Large intestine (tissue), 3 donors: ENCODE results near the gene HSPG2. TPM values are rescaled to one million over a fixed set of nuclear protein-coding genes. Genes with fewer than 3 reads are reported as not detected.

Experiments
- DNase-seq, 2 donors: peaks; one replicate each; pipeline versions ENCODE4 v3.0.0 to v3.0.0-alpha.2; 2013
- H3K27ac ChIP-seq: one replicate; pipeline ENCODE4 v1.5.1; 2013; ENCODE audit warnings: low read length
- H3K27me3 ChIP-seq: 2 replicates; pipeline ENCODE4 v1.6.1; 2013; ENCODE audit warnings: low read length; ENCODE audit not compliant: control insufficient read depth, insufficient read depth
- H3K36me3 ChIP-seq: 2 replicates; pipeline ENCODE4 v1.6.1; 2013; ENCODE audit warnings: low read length; ENCODE audit not compliant: control insufficient read depth, insufficient read depth
- H3K4me1 ChIP-seq: one replicate; pipeline ENCODE4 v1.6.1; 2013; ENCODE audit warnings: low read length; ENCODE audit not compliant: control insufficient read depth, insufficient read depth
- H3K4me3 ChIP-seq: one replicate; pipeline ENCODE4 v1.5.1; 2013; ENCODE audit warnings: low read length
- H3K9me3 ChIP-seq: one replicate; pipeline ENCODE4 v1.6.1; 2013; ENCODE audit warnings: mild to moderate bottlenecking, low read depth, low read length, moderate library complexity; ENCODE audit not compliant: control insufficient read depth
- WGBS: methylation state at CpG from one replicate; pipeline ENCODE4 v1.1.5; 2013; ENCODE audit warnings: low lambda C conversion rate; ENCODE audit not compliant: insufficient coverage; 5-methylcytosine and 5-hydroxymethylcytosine counted together
- polyA plus RNA-seq: library from polyadenylated mRNA; unstranded; fragments of 120-200 nt; gene quantifications from one replicate; pipeline ENCODE4 v1.2.1, GENCODE V29; 2013

HSPG2 gene
- polyA plus RNA-seq, 1 donor: 70.4 TPM

DNA sequence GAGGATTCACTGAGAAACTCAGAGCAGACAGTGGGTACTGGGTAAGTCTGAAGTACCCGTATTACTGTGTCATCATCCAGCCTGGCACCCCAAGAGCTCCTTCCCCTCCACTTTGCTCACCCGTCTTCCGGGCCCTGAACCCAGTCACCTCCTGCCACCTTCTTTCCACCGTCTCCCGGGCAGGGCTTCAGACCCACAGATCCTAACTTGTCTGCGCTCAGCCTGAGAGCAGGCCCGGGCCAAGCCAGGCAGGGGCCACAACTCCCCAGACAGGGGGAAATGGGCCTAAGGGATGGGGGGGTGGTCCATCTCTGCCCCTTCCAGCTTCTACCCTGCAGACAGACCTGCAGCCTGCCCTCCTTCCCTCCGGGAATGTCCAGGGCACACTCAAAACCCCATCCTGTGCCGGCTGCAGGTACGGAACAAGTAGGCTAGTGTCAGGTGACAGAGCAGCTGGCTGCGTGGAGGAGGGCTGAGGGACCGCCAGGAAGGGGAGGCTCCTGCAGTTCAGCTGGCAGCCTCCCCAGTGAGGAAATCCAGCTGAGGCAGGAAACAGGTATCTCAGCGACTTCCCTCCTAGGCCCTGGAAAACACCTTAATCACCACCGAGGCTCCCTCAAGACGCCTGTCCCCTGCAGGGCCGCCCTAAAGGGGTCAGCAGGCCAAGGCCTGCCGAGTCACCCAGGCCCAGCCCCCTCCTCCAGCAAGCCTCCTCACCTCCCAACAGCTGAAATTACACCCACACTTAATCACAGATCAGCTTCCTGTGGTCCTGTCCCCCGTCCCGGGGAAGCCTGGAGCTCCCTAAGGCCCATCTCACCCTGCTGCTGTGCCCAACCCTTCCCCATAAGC is 3.5 kb downstream of the HSPG2 start:
- DNase-seq: peak in 1 of 2 donors; percentile 61
- H3K36me3 ChIP-seq: no peaks in the 10 kb centered on the region
- no peaks in the 10 kb centered on the region for H3K9me3 ChIP-seq
- WGBS: no CpG with 5 or more reads among the region's 19 CpGs
- H3K4me3 ChIP-seq: peak overlapping the region; percentile 15
- H3K27ac ChIP-seq: peak overlapping the region; percentile 37
- no peaks in the 10 kb centered on the region for H3K27me3 ChIP-seq
- peaks cover 79% of the 10 kb centered on the region for H3K4me1 ChIP-seq

DNA sequence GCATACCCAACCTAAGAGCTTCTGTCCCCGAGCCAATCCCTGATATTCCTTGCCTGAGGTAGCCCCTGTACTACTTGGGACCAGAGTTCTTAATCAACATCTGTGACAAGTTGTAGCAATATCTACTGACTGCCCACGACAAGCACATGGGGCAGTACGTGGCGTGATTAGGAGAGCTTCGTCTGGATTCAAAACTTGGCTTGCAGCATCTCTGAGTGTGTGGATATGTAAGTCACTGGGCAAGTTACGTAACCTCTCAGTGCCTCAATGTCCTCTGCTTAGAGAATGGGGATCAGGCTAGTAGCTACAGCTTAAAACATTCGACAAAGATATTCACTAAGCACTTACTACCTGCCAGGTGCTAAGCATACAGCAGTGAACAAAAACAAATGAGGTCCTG is 5.0 kb downstream of the HSPG2 start:
- H3K36me3 ChIP-seq: no peaks in the 10 kb centered on the region
- no peaks in the 10 kb centered on the region for H3K27me3 ChIP-seq
- peak in 1 of 2 donors; percentile 35 for DNase-seq
- H3K4me3 ChIP-seq: no peak overlapping the region
- peak overlapping the region; percentile 74 for H3K27ac ChIP-seq
- WGBS: no CpG with 5 or more reads among the region's 7 CpGs
- no peaks in the 10 kb centered on the region for H3K9me3 ChIP-seq
- peaks cover 79% of the 10 kb centered on the region for H3K4me1 ChIP-seq

DNA sequence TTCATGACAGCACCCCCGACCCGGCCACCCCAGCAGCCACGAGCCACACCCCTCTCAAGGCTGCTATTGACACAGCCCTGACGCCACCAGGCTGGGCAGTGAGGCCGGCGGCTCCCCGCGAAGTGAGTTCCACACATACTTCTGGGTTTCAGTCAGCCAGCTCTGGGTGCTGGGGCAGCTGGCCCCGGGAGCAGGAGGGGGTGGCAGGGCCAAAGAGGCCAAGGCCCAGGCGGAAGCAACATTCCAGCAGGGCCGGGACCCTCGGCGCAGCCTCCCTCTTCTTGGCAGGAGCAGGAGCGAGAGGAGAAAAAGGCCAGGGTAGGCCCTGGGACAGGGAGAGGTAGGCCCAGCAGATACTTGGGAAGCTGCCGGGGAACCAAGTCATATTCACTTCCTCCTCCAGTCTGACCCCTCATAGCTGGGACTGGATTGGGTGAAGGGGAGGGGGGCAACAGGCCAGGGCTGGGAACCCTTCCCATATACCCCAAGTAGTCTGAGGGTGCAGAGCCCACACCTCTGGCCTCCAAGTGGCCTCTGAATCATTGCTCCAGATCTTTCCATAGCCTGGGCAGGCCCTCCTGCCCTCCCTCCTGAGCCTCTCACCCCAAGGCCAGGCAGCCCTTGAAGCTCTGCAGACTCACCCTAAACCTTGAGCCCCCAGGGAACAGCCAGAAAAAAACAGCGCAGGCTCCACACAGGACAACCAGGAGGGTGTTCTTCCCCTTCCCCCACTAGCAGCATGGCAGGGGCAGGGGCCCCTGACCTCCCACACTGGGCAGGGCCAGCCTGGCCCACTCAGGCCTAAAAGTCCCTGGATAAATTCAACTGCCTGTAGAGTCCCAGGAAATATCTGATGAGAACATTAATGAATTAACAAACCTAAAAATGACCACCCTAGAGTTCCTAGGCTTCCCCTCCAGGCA is 5.7 kb downstream of the HSPG2 start:
- WGBS: no CpG with 5 or more reads among the region's 16 CpGs
- no peaks in the 10 kb centered on the region for H3K36me3 ChIP-seq
- H3K27me3 ChIP-seq: no peaks in the 10 kb centered on the region
- DNase-seq: peak; percentile 76 to 82
- H3K27ac ChIP-seq: peak overlapping the region; percentile 74
- no peak overlapping the region for H3K4me3 ChIP-seq
- H3K9me3 ChIP-seq: no peaks in the 10 kb centered on the region
- H3K4me1 ChIP-seq: peaks cover 86% of the 10 kb centered on the region

DNA sequence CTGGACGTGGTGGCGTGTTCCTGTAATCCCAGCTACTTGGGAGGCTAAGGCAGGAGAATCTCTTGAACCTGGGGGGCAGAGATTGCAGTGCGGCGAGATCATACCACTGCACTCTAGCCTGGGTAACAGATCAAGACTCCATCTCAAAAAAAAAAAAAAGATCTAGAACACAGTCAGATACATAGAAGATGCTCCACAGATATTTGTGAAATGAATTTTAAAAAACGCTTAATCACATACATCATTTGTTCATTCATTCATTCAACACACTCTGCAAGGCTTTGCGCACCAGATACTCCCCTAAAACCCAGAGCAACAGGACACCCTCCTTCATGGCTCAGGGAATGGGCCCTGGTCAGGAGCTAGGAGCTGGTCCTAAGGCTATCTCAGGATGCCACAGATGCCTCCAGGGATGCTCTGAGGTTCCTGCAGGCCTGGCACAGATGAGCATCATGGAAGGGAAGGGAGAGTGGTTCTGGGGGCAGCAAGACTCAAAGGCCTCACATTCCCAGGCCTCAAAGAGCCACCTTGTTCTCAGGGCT is 6.4 kb downstream of the HSPG2 start:
- WGBS: no CpG with 5 or more reads among the region's 6 CpGs
- H3K27ac ChIP-seq: peak overlapping the region; percentile 74
- no peaks in the 10 kb centered on the region for H3K9me3 ChIP-seq
- peaks cover 87% of the 10 kb centered on the region for H3K4me1 ChIP-seq
- no peaks in the 10 kb centered on the region for H3K27me3 ChIP-seq
- DNase-seq: no peak
- H3K4me3 ChIP-seq: no peak overlapping the region
- H3K36me3 ChIP-seq: no peaks in the 10 kb centered on the region

DNA sequence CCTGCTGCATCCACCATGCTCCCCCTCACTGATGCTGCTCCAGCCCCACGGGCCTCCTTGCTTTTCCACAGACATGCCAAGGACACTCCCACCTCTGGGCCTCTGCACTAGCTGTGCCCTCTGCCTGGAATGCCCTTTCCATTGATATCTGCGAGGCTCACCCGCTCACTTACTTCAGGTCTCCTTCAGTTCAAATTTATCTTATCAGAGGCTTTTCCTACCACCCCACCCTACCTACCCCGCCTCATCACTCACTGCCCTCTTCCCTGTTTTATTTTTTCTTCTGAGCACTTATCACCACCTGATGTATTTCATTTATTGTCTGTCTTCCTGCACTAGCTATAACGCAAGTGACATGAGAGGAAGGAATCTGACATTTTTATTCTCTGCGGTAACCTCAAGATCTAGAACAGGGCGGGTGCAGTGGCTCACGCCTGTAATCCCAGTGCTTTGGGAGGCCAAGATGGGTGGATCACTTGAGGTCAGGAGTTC is 7.0 kb downstream of the HSPG2 start:
- peak; percentile 61 to 87 for DNase-seq
- peaks cover 87% of the 10 kb centered on the region for H3K4me1 ChIP-seq
- WGBS: 13% methylated on average over 3 of the region's 8 CpGs

DNA sequence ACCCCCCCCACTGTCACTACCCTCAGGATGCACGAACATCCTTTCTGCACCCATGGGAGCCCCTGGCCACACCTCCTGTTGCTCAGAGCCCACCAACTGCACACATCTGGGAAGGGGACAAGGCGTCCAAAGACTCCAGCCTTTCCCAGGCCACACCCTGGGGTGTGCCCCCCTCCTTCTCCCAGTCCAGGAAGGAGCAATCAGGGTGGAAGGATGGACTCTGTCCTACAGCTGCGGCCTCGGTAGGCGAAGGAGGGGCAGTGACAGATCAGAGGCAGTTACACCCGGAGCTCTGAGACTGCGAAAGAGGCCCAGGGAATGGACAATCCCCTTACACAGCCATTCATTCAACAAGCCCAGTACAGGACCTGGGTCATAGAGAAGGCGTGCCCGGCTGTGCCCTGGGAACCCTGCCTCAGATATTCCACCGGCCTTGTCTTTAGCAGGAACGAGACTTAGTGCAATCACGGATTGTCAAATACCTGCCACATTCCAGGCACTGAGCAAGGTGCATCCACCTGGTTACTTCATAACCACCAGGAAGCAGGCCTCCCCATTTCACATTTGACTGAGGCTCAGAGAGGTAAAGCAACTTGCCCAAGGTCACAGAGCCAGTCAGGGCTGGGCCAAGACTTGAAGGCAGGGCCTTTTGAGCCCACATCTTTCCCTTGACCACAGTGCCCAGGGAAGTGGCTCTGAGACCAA is 9.4 kb downstream of the HSPG2 start:
- peaks cover 93% of the 10 kb centered on the region for H3K4me1 ChIP-seq
- DNase-seq: peak; percentile 97 to 99
- no peaks in the 10 kb centered on the region for H3K36me3 ChIP-seq
- no peaks in the 10 kb centered on the region for H3K9me3 ChIP-seq
- no peak overlapping the region for H3K4me3 ChIP-seq
- peak overlapping the region; percentile 95 for H3K27ac ChIP-seq
- no CpG with 5 or more reads among the region's 12 CpGs for WGBS
- no peaks in the 10 kb centered on the region for H3K27me3 ChIP-seq

More for the DNA sequence above, 7.0 kb downstream of the HSPG2 start:
- H3K27ac ChIP-seq: peak overlapping the region; percentile 74
- no peak overlapping the region for H3K4me3 ChIP-seq
- no peaks in the 10 kb centered on the region for H3K9me3 ChIP-seq
- no peaks in the 10 kb centered on the region for H3K27me3 ChIP-seq
- no peaks in the 10 kb centered on the region for H3K36me3 ChIP-seq

DNA sequence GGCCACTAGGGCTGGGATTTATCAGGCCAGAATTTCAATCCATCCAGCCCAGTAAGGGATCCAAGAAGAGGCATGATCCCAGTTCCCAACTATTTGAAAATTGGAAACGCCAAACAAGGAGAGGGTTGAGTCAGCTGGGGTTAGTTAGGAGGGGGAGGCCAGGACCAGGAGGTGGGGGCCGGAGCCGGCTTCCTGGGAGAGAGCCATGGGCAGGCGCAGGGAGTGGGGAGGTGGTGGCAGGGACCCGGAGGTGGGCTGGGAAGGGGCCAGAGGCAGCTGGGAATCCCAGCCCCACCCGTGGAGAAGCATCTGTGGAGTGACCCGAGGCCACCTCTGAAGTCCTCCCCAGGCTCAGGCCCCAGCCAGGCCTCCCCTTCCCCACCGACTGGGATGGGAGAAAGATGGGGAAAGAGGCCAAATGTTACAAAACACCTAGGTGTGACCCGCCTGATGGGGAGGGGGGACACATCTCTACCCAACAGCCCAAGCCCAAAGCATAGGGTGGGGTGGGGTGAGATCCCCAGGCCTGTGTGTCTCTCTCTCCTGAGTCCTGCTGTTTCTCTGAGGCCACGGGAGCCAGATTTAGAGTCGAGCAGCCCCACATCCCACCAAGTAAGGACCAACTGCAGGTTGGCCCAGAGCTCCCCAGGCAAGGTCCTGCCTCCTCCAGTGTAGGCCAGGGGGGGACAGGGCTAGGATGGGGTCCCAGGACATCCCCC is 10.1 kb downstream of the HSPG2 start:
- Histone ChIP-seq H3K4me3 (no peak overlapping the region), H3K36me3 (no peaks in the 10 kb centered on the region), H3K27me3 (no peaks in the 10 kb centered on the region), H3K27ac (peak overlapping the region; percentile 95), H3K4me1 (peaks cover 93% of the 10 kb centered on the region), H3K9me3 (no peaks in the 10 kb centered on the region)
- WGBS: no CpG with 5 or more reads among the region's 11 CpGs
- no peak for DNase-seq

DNA sequence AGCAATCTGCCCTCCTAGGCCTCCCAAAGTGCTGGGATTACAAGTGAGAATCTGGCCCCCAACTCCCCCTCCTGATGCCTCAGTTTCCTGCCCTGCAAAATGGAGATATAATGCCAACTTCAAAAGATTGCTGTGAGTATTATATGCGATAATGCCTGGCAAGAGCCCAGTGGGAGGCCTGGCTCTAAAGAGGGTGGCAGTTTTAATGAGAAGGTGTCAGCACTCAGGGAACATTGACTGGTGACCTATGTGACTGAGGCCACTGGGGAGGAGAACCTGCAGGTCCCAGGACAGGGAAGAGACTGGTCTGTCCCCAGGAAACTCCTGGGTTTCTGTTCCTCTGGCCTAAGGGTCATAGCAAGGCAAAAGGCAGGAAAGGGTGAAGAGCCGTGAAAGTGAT is 11.0 kb downstream of the HSPG2 start:
- Histone ChIP-seq H3K4me1 (peaks cover 93% of the 10 kb centered on the region), H3K4me3 (no peak overlapping the region), H3K27ac (peak overlapping the region; percentile 95), H3K9me3 (no peaks in the 10 kb centered on the region), H3K36me3 (no peaks in the 10 kb centered on the region), H3K27me3 (no peaks in the 10 kb centered on the region)
- DNase-seq: peak in 1 of 2 donors; percentile 39
- WGBS: no CpG with 5 or more reads among the region's 2 CpGs

DNA sequence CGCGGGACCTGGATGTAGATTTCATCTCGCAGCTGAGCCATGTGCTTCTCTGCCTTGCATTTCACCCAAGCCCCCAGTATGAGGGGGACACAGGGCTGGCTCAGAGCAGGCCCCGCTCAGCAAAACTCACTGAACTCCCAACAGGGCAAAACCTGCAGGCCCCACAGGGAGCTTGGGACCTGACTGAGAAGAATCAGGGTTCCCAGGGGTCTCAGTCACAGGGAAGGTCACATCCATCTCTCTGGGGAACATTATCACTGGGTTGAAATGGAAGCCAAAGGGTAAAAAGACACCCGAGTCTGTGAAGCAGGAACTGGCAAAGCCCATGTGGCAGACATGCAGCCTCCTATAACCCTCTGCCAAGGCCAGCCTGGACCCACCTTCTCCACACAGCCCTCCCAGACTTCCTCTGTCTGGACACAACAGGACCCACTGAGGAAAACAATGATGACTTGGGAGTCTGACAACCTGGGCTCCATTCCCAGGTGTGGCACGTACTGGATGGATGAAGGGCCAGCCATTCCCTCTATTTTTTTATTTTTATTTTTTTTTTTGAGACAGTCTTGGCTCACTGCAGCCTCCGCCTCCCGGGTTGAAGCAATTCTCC is 11.7 kb downstream of the HSPG2 start:
- peak overlapping the region; percentile 71 for H3K27ac ChIP-seq
- no peak for DNase-seq
- no peaks in the 10 kb centered on the region for H3K9me3 ChIP-seq
- H3K36me3 ChIP-seq: no peaks in the 10 kb centered on the region
- no peak overlapping the region for H3K4me3 ChIP-seq
- H3K27me3 ChIP-seq: no peaks in the 10 kb centered on the region
- peaks cover 93% of the 10 kb centered on the region for H3K4me1 ChIP-seq
- 70% methylated on average over 2 of the region's 8 CpGs for WGBS
